Keratinocyte (primary cell): ENCODE results near the gene FIBP.

Source experiments
- EZH2 ChIP-seq: IDR thresholded peaks from one replicate; pipeline ENCODE4 v1.6.1; 2012; ENCODE audit warnings: inconsistent platforms, mild to moderate bottlenecking, low read length, moderate library complexity
- TF ChIP-seq, protein P1 (sequence below), 3 experiments: IDR thresholded peaks in 1 of 3; conservative IDR thresholded peaks in 1 of 3; optimal IDR thresholded peaks in 1 of 3; 2 replicates in 2 of 3; 3 replicates in 1 of 3; pipeline versions ENCODE3 to v1.5.1; 2011; ENCODE audit warnings: low read length in 3 of 3, mild to moderate bottlenecking in 3 of 3, moderate library complexity in 2 of 3, control low read depth in 1 of 3, inconsistent platforms in 1 of 3; ENCODE audit not compliant: insufficient read depth in 2 of 3; ENCODE audit errors: extremely low read depth in 1 of 3

DNA sequence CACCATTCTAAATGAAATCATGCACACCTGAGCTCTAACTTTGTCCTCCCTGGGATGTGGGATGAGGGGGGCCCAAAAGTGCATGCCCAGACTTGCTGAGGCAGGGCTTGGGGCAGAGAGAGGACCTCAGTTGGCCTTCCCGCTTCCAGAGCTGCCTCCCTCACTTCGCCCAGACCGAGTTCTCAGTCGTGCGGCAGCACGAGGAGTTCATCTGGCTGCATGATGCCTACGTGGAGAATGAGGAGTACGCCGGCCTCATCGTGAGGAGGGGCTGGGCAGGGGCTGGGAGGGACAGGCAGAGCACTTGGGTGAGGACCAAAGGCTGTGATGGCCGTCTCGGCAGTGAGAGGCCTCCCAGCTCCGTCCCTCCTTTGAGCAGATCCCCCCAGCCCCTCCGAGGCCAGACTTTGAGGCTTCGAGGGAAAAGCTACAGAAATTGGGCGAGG lies 38.5 kb downstream of the FIBP start:
- TF ChIP-seq EZH2 = no peak
- TF ChIP-seq, protein P1, sequence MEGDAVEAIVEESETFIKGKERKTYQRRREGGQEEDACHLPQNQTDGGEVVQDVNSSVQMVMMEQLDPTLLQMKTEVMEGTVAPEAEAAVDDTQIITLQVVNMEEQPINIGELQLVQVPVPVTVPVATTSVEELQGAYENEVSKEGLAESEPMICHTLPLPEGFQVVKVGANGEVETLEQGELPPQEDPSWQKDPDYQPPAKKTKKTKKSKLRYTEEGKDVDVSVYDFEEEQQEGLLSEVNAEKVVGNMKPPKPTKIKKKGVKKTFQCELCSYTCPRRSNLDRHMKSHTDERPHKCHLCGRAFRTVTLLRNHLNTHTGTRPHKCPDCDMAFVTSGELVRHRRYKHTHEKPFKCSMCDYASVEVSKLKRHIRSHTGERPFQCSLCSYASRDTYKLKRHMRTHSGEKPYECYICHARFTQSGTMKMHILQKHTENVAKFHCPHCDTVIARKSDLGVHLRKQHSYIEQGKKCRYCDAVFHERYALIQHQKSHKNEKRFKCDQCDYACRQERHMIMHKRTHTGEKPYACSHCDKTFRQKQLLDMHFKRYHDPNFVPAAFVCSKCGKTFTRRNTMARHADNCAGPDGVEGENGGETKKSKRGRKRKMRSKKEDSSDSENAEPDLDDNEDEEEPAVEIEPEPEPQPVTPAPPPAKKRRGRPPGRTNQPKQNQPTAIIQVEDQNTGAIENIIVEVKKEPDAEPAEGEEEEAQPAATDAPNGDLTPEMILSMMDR (optimal IDR thresholded peaks at IDR 0.05 in 1 of 3, IDR thresholded peaks at IDR 0.05 in 1 of 3, conservative IDR thresholded peaks at IDR 0.05 in 1 of 3; ENCODE audit: extremely low read depth in 1 of 3, insufficient read depth in 2 of 3, low read length in 3 of 3) = no peak
